IPS-15b (cell line): ENCODE measurements around the gene CTAGE4.
"Not testable (repeated sequence)": the region's sequence is repeated elsewhere in the genome, so short reads cannot be mapped to it uniquely, and the experiment has no call there.

ENCODE experiments used
- H3K27me3 ChIP-seq: one replicate; pipeline ENCODE4 v1.6.1; 2013; ENCODE audit warnings: low read length; ENCODE audit not compliant: control insufficient read depth, insufficient read depth
- H3K36me3 ChIP-seq: one replicate; pipeline ENCODE4 v1.6.1; 2013; ENCODE audit warnings: low read length; ENCODE audit not compliant: control insufficient read depth, insufficient read depth
- H3K4me1 ChIP-seq: one replicate; pipeline ENCODE4 v1.6.1; 2013; ENCODE audit warnings: mild to moderate bottlenecking, low read length; ENCODE audit not compliant: control insufficient read depth, insufficient read depth
- H3K4me3 ChIP-seq: one replicate; pipeline ENCODE4 v1.5.1; 2013; ENCODE audit warnings: low read depth, low read length
- H3K9ac ChIP-seq: one replicate; pipeline ENCODE4 v1.6.1; 2013; ENCODE audit warnings: low read depth, mild to moderate bottlenecking, low read length
- H3K9me3 ChIP-seq: one replicate; pipeline ENCODE4 v1.6.1; 2013; ENCODE audit warnings: mild to moderate bottlenecking, low read length; ENCODE audit not compliant: control insufficient read depth, insufficient read depth

Gene CTAGE4

DNA sequence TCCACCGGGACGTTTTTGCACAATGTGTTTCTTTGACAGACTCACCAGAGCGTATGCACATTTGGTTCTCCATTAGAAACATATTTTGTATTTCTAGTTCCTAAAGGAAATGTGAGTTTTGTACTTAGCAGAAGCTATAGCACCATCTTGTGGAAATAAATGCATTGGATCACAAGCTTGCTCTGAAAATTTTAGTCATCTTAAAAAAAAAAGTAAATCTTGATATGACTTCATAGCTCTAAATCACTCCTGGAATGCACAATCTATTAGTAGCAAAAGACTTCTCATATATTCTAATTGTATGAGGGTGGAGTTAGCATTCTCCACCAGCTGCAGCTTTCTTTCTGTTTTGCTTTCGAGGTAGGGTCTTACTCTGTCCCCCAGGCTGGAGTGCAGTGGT, 35.9 kb downstream of the CTAGE4 start:
- H3K9me3 ChIP-seq, H3K36me3 ChIP-seq, H3K9ac ChIP-seq, H3K4me1 ChIP-seq, H3K27me3 ChIP-seq, H3K4me3 ChIP-seq: not testable (repeated sequence)

DNA sequence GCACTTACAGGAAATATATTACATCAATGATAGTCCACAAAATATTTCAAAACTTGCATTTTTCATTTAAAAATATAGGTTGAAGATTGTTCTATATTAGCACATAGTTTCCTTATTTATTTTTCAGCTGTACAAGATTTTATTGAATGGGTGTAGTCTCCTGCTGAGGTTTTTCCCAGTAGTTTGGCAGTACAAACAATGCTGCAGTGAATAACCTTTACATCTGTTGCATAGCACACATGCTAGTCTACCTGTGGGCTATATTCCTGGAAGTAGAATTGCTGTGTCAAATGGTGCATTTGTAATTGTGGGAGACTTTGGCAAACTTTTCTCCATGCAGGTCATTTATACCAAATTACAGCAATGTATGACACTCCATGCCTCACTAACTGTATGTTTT, 37.3 kb downstream of the CTAGE4 start:
- not testable (repeated sequence) for H3K9me3 ChIP-seq, H3K4me1 ChIP-seq, H3K9ac ChIP-seq, H3K27me3 ChIP-seq, H3K36me3 ChIP-seq, H3K4me3 ChIP-seq

DNA sequence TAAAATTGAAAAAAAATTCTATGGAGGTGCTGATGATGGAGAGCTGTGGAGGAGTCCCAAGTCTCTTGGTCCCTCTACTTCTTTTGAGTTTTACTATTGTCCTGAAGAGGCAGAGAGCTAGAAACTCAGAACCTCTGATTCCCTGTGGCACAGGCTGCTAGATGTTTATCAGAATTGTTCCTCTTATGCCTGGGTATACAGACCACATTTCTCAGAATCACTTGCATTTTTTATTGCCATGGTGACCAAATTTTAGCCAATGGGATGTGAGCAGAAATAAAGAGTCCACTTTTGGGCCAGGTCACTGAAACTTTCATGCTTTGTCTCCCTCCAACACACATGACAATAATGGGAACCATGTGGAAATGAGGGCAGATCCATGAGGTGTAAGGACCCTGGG, 40.4 kb downstream of the CTAGE4 start:
- not testable (repeated sequence) for H3K4me3 ChIP-seq, H3K27me3 ChIP-seq, H3K36me3 ChIP-seq, H3K9me3 ChIP-seq, H3K9ac ChIP-seq, H3K4me1 ChIP-seq

DNA sequence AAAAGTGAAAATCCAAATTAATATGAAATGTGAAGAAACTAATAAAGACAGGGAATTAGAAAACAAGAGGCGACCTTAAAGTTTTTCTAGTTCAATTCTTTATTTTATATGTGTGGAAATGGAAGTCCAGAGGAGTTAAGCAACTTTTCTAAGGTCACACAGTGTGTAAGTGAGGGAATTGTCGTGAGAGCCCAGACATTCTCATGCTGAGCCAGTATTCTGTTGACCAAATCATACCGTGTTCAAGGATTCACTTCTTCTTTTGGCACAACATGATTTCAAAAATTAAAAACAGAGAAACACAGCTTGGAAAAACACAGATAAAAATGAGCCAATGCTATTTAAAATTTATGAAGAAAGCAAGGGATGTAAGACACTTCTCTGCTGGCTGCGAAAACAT, 43.6 kb downstream of the CTAGE4 start:
- not testable (repeated sequence) for H3K4me3 ChIP-seq, H3K4me1 ChIP-seq, H3K9me3 ChIP-seq, H3K9ac ChIP-seq, H3K27me3 ChIP-seq, H3K36me3 ChIP-seq

DNA sequence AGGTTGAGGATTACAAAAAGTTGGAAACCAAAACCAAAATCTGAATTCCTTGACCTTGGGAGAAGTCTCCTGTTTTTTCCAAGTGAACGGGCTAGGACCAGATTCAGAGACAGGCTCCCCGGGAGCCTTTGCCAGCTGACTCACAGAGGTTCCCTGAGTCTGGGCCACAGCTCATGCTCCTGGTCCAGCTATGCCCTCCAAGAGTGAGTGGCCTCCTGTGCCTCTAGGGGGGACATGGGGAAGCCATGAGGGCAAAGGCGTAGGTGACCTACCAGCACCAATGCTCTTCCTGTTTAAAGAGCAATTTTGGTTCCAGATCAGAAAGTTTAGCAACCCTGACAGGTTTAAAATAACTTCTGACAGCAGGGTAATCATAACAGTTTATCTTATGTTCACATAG, 45.5 kb downstream of the CTAGE4 start:
- H3K9ac ChIP-seq, H3K9me3 ChIP-seq, H3K4me1 ChIP-seq, H3K36me3 ChIP-seq, H3K4me3 ChIP-seq, H3K27me3 ChIP-seq: not testable (repeated sequence)

DNA sequence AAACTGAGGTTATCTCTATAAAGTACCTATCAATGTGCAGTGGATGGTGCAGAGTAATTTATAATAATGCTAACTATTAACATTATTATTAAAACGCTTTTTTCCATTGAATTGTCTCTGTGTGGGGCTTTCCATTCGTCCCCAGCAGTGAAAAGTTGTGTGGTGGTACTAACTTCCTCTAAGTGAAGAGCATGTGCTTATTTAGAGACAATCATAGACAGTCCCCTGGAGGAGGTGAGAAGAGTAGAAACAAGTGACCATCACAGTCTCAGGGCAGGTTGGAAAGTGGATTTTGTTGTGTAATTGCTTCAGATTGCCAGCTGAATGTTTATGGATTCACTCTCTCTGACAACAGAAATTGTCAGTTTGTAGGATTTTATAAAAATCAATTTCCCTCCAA, 47.8 kb downstream of the CTAGE4 start:
- not testable (repeated sequence) for H3K9ac ChIP-seq, H3K4me1 ChIP-seq, H3K4me3 ChIP-seq, H3K27me3 ChIP-seq, H3K9me3 ChIP-seq, H3K36me3 ChIP-seq

DNA sequence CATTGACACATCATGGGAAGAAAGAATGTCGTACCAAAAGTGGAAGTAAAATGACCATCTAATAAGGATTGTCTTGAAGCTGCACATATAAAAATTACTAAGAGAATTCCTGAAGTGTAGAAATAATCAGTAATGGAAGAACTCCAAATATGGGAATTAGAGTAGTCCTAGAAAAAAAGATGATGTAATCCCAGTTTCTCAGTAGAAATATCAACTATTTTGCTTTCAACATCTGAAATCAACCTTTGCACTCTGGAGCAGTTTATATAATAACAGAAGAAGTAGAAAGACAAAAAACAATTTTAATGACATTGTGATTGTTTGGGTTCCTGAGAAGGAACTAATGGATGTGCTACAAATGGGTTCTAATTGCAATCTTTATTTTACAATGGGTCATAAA, 49.8 kb downstream of the CTAGE4 start:
- H3K4me1 ChIP-seq, H3K4me3 ChIP-seq, H3K9ac ChIP-seq, H3K27me3 ChIP-seq, H3K9me3 ChIP-seq, H3K36me3 ChIP-seq: not testable (repeated sequence)
